Muscle layer of duodenum (tissue), 2 donors: ENCODE results near the gene DRAP1.

Experiments
- H3K27ac ChIP-seq: one replicate; pipeline ENCODE4 v1.7.0; 2013; ENCODE audit warnings: mild to moderate bottlenecking, low read length
- H3K27me3 ChIP-seq: one replicate; pipeline ENCODE4 v1.7.0; 2013; ENCODE audit warnings: low read depth, mild to moderate bottlenecking, control low read depth, low read length
- H3K36me3 ChIP-seq, 2 donors: one replicate each; pipeline ENCODE4 v1.7.0; 2013; ENCODE audit warnings: low read length in 2 of 2, control low read depth in 1 of 2, mild to moderate bottlenecking in 1 of 2; ENCODE audit not compliant: insufficient read depth in 2 of 2, control insufficient read depth in 1 of 2
- H3K4me1 ChIP-seq, 2 donors: one replicate each; pipeline ENCODE4 v1.7.0; 2013; ENCODE audit warnings: low read length in 2 of 2, mild to moderate bottlenecking in 2 of 2, control low read depth in 1 of 2, moderate library complexity in 1 of 2; ENCODE audit not compliant: insufficient read depth in 2 of 2, control insufficient read depth in 1 of 2
- H3K4me3 ChIP-seq, 2 donors: one replicate each; pipeline ENCODE4 v1.7.0; 2013; ENCODE audit warnings: low read length in 2 of 2, low read depth in 1 of 2, mild to moderate bottlenecking in 1 of 2
- H3K9me3 ChIP-seq, 2 donors: one replicate each; pipeline ENCODE4 v1.7.0; 2013; ENCODE audit warnings: low read length in 2 of 2, control low read depth in 1 of 2, mild to moderate bottlenecking in 1 of 2; ENCODE audit not compliant: control insufficient read depth in 1 of 2
- donor health status: healthy.

Gene DRAP1, protein sequence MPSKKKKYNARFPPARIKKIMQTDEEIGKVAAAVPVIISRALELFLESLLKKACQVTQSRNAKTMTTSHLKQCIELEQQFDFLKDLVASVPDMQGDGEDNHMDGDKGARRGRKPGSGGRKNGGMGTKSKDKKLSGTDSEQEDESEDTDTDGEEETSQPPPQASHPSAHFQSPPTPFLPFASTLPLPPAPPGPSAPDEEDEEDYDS

GRCh38 chr11:65919141-65919572, at the start of gene DRAP1:
TSS of gene DRAP1 (plus strand) at chr11:65919426. CDS start at chr11:65919502, 76 bp downstream.
- no peaks in the 10 kb centered on the region for H3K27me3 ChIP-seq
- peaks cover 7 to 54% of the 10 kb centered on the region in 2 donors for H3K4me1 ChIP-seq
- peaks cover 14 to 26% of the 10 kb centered on the region in 2 donors for H3K36me3 ChIP-seq
- no peaks in the 10 kb centered on the region for H3K9me3 ChIP-seq
- peak within 1 kb of the TSS; percentile 98 for H3K4me3 ChIP-seq
- H3K27ac ChIP-seq = peak within 1 kb of the TSS; percentile 90

GRCh38 chr11:65869643-65870306, 49.5 kb upstream of the DRAP1 start:
- H3K4me3 ChIP-seq = no peak overlapping the region
- no peak overlapping the region for H3K27ac ChIP-seq
- H3K4me1 ChIP-seq = peaks cover 10 to 26% of the 10 kb centered on the region in 2 donors
- H3K27me3 ChIP-seq = no peaks in the 10 kb centered on the region
- no peaks in the 10 kb centered on the region for H3K9me3 ChIP-seq
- H3K36me3 ChIP-seq = peaks cover 14 to 47% of the 10 kb centered on the region in 2 donors

DNA sequence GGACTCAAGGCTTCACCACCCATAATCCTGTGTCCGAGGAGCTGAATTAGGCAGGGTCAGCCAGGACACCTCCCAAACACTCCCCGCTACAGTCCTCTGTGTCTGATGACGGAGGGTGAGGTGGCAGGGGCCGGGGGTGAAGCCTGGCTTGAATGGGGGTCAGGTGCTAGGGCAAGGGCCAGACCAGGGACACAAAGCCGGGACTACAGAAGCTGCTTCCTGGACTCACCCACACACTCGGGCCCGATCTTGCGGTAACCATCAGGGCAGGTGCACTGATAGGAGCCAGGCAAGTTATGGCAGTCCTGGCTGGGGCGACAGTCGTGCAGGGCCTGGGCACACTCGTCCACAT, 48.9 kb upstream of the DRAP1 start:
- Histone ChIP-seq H3K9me3 (no peaks in the 10 kb centered on the region), H3K36me3 (peaks cover 14 to 42% of the 10 kb centered on the region in 2 donors), H3K27ac (no peak overlapping the region), H3K4me3 (no peak overlapping the region), H3K4me1 (peaks cover 10 to 26% of the 10 kb centered on the region in 2 donors), H3K27me3 (no peaks in the 10 kb centered on the region)

DNA sequence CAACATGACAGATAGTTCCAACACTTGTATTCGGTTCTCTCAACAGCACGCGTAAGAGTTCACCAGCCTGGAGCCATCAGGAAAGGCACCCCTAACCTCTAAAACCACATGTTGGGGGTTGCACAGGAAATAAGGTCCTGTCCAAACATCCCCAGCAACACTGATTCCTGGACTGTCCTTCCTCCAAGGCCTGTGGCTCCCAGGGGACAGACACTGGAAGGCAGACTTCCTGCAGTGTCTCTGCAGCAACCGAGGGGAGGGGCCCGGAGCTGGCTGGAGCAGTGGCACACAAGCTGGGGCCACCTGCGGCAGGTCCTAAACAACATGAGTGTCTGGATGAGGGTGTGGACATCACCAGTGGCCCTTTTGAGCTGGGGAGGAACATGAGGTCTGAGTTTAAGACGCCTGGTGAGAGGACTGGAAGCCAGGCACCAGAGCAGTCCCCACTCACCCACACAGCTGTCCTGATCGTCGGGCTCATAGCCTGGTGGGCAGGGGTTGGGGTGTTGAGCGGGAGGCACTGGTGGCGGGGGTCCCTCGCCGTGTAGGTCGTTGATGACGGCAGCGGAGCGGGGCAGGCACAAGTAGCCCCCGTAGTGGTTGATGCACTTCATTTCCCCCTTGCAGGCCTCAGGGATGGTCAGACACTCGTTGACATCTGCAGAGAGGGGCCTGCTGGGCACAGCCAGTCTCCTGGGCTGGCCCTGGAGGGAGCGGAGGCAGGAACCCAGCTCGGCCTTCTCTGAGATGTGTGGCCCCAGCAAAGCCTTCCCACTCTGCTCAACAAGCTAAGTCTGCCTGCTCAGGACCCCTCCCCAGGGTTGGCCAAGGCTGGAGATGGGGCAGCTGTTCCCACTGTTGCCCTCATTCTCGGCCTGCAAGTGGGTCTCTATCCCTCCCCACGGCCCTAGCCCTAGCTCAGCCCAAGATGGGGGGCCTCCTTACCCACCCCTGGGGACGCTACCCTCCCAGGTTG, 48.2 kb upstream of the DRAP1 start:
- H3K4me1 ChIP-seq = peaks cover 10 to 26% of the 10 kb centered on the region in 2 donors
- H3K27ac ChIP-seq = peak overlapping the region; percentile 54
- H3K4me3 ChIP-seq = peak overlapping the region; percentile 48 to 75

GRCh38 chr11:65871811-65872548, 47.2 kb upstream of the DRAP1 start:
- no peaks in the 10 kb centered on the region for H3K9me3 ChIP-seq
- H3K36me3 ChIP-seq = peaks cover 9 to 26% of the 10 kb centered on the region in 2 donors
- no peaks in the 10 kb centered on the region for H3K27me3 ChIP-seq
- peak overlapping the region; percentile 48 to 75 for H3K4me3 ChIP-seq
- peak overlapping the region; percentile 54 for H3K27ac ChIP-seq
- H3K4me1 ChIP-seq = peaks cover 10 to 26% of the 10 kb centered on the region in 2 donors

More for the DNA sequence above, 48.2 kb upstream of the DRAP1 start:
- no peaks in the 10 kb centered on the region for H3K9me3 ChIP-seq
- H3K27me3 ChIP-seq = no peaks in the 10 kb centered on the region
- peaks cover 11 to 35% of the 10 kb centered on the region in 2 donors for H3K36me3 ChIP-seq

- H3K27me3 ChIP-seq = no peaks in the 10 kb centered on the region
Measured at GRCh38 chr11:65872586-65873317, 46.5 kb upstream of the DRAP1 start, which contains the start of gene EFEMP2. TSS of gene EFEMP2 (minus strand) at chr11:65872800. CDS start at chr11:65872354, 446 bp downstream.

GRCh38 chr11:65873318-65874156, 45.7 kb upstream of the DRAP1 start:
- Histone ChIP-seq H3K4me1 (peaks cover 10 to 19% of the 10 kb centered on the region in 2 donors), H3K27me3 (no peaks in the 10 kb centered on the region), H3K36me3 (peaks cover 4 to 15% of the 10 kb centered on the region in 2 donors), H3K27ac (peak overlapping the region; percentile 70), H3K9me3 (no peaks in the 10 kb centered on the region), H3K4me3 (peak overlapping the region; percentile 69 to 75)

More at GRCh38 chr11:65872586-65873317, 46.5 kb upstream of the DRAP1 start, which contains the start of gene EFEMP2:
- H3K9me3 ChIP-seq = no peaks in the 10 kb centered on the region
- H3K27ac ChIP-seq = peak within 1 kb of the TSS; percentile 70
- peak within 1 kb of the TSS; percentile 69 to 75 for H3K4me3 ChIP-seq
- peaks cover 9 to 21% of the 10 kb centered on the region in 2 donors for H3K36me3 ChIP-seq
- peaks cover 10 to 20% of the 10 kb centered on the region in 2 donors for H3K4me1 ChIP-seq

DNA sequence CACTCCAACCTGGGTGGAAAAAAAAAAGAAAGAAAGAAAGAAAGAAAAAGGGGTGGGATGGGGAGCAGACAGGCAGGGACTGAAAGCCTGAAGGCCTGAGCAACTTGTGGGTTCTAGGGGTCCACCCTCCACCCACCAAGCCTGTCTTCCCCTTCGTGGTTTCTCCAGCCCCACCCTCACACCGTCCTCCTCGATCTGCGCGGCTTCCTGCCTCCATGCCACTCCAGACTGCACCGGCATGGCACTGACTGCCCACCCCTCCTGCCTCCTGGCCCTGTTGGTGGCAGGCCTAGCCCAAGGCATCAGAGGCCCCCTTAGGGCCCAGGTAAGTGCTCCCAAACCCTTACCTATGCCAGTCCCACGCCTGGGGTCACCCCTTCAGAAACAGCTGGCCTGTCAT, 39.6 kb upstream of the DRAP1 start, which contains the start of gene CTSW:
TSS of gene CTSW (plus strand) at position 221 of the 400 bp plus-strand sequence. CDS start at position 239, 18 bp downstream.
- Histone ChIP-seq H3K36me3 (peaks cover 9 to 23% of the 10 kb centered on the region in 2 donors), H3K27me3 (no peaks in the 10 kb centered on the region), H3K4me3 (no peak within 1 kb of the TSS), H3K4me1 (no peaks in the 10 kb centered on the region), H3K27ac (no peak within 1 kb of the TSS), H3K9me3 (no peaks in the 10 kb centered on the region)

GRCh38 chr11:65880027-65880426, 39.2 kb upstream of the DRAP1 start:
- H3K27ac ChIP-seq = no peak overlapping the region
- H3K36me3 ChIP-seq = peaks cover 11 to 24% of the 10 kb centered on the region in 2 donors
- H3K4me3 ChIP-seq = no peak overlapping the region
- H3K27me3 ChIP-seq = no peaks in the 10 kb centered on the region
- H3K4me1 ChIP-seq = peaks cover 0 to 4% of the 10 kb centered on the region in 2 donors
- no peaks in the 10 kb centered on the region for H3K9me3 ChIP-seq
